GM12801 (cell line): Measurements from ENCODE around the gene GADD45GIP1.

Experiments used
- CTCF ChIP-seq: IDR thresholded peaks from one replicate; pipeline ENCODE4 v1.5.1; 2011; ENCODE audit warnings: control low read depth; ENCODE audit not compliant: insufficient read length; ENCODE audit errors: extremely low read depth

GADD45GIP1 gene

GRCh38 chr19:12937093-12937926 lies 19.7 kb downstream of the GADD45GIP1 start:
- no peak for TF ChIP-seq CTCF

- no peak for TF ChIP-seq CTCF
Measured at GRCh38 chr19:12936582-12936981, 20.4 kb downstream of the GADD45GIP1 start.

- no peak for TF ChIP-seq CTCF
Measured at GRCh38 chr19:12935071-12935470, 22.0 kb downstream of the GADD45GIP1 start.

- no peak for TF ChIP-seq CTCF
Measured at GRCh38 chr19:12933287-12934072, 23.5 kb downstream of the GADD45GIP1 start, which contains the start of gene FARSA. Gene FARSA, minus strand, starts transcription at chr19:12933711. Its CDS starts 15 bp downstream, at chr19:12933696.

- no peak for TF ChIP-seq CTCF
Measured at GRCh38 chr19:12932392-12933286, 24.4 kb downstream of the GADD45GIP1 start.

- TF ChIP-seq CTCF = no peak
Measured at GRCh38 chr19:12930002-12930645, 26.9 kb downstream of the GADD45GIP1 start.
